Thyroid gland (tissue), 4 donors: Measurements from ENCODE around the gene MMP10. TPM values are rescaled to one million over a fixed set of nuclear protein-coding genes. Genes with fewer than 3 reads are reported as not detected.
"Not testable (repeated sequence)": the region's sequence is repeated elsewhere in the genome, so short reads cannot be mapped to it uniquely, and the experiment has no call there.

ENCODE experiments used
- DNase-seq, 2 donors: peaks; one replicate each; pipeline ENCODE4 v3.0.0-alpha.2; 2019
- H3K27ac ChIP-seq, 3 donors: fragments of 200-600 bp; sonication (generic); 1 replicate in 2 of 3; 2 replicates in 1 of 3; pipeline ENCODE4 v1.5.1; 2016 to 2019; ENCODE audit warnings: mild to moderate bottlenecking in 1 of 3, moderate library complexity in 1 of 3
- H3K27me3 ChIP-seq: fragments of 200-600 bp; sonication (generic); one replicate; pipeline ENCODE4 v1.5.1; 2019
- H3K36me3 ChIP-seq, 2 donors: fragments of 200-600 bp; sonication (generic); one replicate each; pipeline ENCODE4 v1.5.1; 2016 to 2019
- H3K4me1 ChIP-seq, 2 donors: fragments of 200-600 bp; sonication (generic); one replicate each; pipeline ENCODE4 v1.5.1; 2017 to 2019
- H3K4me3 ChIP-seq, 3 donors: fragments of 200-600 bp; sonication (generic); replicated peaks in 1 of 3; 1 replicate in 2 of 3; 2 replicates in 1 of 3; pipeline ENCODE4 v1.5.1; 2016; ENCODE audit warnings: mild to moderate bottlenecking in 1 of 3
- H3K9me3 ChIP-seq: fragments of 200-600 bp; sonication (generic); one replicate; pipeline ENCODE4 v1.5.1; 2017
- POLR2A ChIP-seq, 2 donors: fragments of 450-650 bp; IDR thresholded peaks; one replicate each; pipeline ENCODE4 v1.6.1; 2017; ENCODE audit warnings: antibody characterized with exemption in 2 of 2, mild to moderate bottlenecking in 2 of 2, moderate library complexity in 1 of 2
- WGBS, 2 donors: methylation state at CpG; one replicate each; pipeline ENCODE4 v1.1.5; 2017; 5-methylcytosine and 5-hydroxymethylcytosine counted together
- intact Hi-C: fragments of 100-400 bp; cut with DNase I; formaldehyde crosslinking; loops from one replicate; pipeline ENCODE4 v1.15.1; 2023
- total RNA-seq, 4 donors: library from RNA; depleted of rRNA; stranded (reverse); fragments of >200 nt; gene quantifications; one replicate each; pipeline ENCODE4 v1.2.3, GENCODE V29; 2016
- TF ChIP-seq, protein P1 (sequence below), 6 experiments: fragments of 200-600 bp in 3 of 6; fragments of 450-650 bp in 3 of 6; sonication (generic) in 3 of 6; IDR thresholded peaks; one replicate each; pipeline ENCODE4 v1.5.1; 2016 to 2019; ENCODE audit warnings: antibody characterized with exemption in 6 of 6, mild to moderate bottlenecking in 2 of 6, inconsistent platforms in 1 of 6, moderate library complexity in 1 of 6

MMP10 gene
- total RNA-seq, 4 donors from 2014 or later, result not detected

DNA sequence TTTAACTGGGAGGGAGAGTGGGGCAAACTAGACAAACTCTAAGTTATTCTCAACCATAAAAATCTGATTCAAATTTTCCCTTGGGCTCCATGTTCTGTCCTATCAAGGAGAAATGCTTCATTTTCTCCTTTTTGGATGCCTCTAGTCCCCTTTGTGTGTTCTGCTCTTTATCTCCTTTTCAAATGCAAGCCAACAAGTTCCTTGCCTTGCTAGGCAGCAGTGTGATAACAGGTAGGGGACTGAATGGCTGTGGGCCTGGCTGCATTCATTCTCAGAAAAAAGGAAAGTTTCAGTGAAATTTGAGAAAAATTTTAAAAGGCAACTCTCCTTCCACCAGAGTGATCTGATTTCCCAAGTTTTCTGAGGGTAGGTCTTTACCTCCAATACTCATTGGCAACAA lies 28.8 kb downstream of the MMP10 start:
- H3K36me3 ChIP-seq, result no peaks in the 10 kb centered on the region
- no peak overlapping the region for H3K4me3 ChIP-seq
- no peak overlapping the region for H3K27ac ChIP-seq
- H3K27me3 ChIP-seq, result no peaks in the 10 kb centered on the region
- TF ChIP-seq POLR2A (IDR thresholded peaks at IDR 0.05), result no peak
- TF ChIP-seq, protein P1, sequence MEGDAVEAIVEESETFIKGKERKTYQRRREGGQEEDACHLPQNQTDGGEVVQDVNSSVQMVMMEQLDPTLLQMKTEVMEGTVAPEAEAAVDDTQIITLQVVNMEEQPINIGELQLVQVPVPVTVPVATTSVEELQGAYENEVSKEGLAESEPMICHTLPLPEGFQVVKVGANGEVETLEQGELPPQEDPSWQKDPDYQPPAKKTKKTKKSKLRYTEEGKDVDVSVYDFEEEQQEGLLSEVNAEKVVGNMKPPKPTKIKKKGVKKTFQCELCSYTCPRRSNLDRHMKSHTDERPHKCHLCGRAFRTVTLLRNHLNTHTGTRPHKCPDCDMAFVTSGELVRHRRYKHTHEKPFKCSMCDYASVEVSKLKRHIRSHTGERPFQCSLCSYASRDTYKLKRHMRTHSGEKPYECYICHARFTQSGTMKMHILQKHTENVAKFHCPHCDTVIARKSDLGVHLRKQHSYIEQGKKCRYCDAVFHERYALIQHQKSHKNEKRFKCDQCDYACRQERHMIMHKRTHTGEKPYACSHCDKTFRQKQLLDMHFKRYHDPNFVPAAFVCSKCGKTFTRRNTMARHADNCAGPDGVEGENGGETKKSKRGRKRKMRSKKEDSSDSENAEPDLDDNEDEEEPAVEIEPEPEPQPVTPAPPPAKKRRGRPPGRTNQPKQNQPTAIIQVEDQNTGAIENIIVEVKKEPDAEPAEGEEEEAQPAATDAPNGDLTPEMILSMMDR (IDR thresholded peaks at IDR 0.05), result no peak
- DNase-seq, result no peak
- intact Hi-C loops, result no loop called here
- H3K4me1 ChIP-seq, result no peaks in the 10 kb centered on the region
- no peaks in the 10 kb centered on the region for H3K9me3 ChIP-seq

DNA sequence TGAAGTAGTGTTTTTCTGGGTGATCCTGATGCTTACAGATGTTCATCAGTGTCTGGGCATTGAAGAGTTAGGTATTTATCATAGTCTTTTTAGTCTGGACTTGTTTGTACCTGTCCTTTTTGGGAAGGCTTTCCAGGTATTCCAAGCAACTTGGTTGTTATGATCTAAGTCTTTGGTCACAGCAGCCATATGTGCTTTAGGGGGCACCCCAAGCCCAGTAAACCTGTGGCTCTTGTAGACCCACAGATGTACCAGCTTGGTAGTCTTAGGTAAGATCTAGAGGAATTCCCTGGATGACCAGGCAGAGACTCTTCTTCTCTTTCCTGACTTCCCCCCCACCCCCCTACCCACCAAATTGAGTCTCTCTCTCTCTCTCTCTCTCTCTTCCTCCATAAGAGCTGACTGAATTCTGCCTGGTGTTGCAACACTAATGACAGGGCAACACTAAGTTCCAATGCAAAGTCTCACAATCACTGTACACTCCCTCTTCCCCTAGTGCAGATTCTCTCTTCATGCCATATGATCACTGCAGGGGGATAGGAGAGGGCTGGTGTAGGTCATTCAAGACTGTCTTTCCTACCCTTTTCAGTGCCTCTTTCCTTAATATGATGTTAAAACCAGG lies 31.2 kb downstream of the MMP10 start:
- Histone ChIP-seq H3K4me3 (no peak overlapping the region), H3K9me3 (no peaks in the 10 kb centered on the region), H3K27me3 (no peaks in the 10 kb centered on the region), H3K36me3 (no peaks in the 10 kb centered on the region), H3K27ac (no peak overlapping the region), H3K4me1 (no peaks in the 10 kb centered on the region)
- no peak for DNase-seq
- TF ChIP-seq, protein P1 (IDR thresholded peaks at IDR 0.05), result no peak
- no peak for TF ChIP-seq POLR2A (IDR thresholded peaks at IDR 0.05)
- intact Hi-C loops, result no loop called here

DNA sequence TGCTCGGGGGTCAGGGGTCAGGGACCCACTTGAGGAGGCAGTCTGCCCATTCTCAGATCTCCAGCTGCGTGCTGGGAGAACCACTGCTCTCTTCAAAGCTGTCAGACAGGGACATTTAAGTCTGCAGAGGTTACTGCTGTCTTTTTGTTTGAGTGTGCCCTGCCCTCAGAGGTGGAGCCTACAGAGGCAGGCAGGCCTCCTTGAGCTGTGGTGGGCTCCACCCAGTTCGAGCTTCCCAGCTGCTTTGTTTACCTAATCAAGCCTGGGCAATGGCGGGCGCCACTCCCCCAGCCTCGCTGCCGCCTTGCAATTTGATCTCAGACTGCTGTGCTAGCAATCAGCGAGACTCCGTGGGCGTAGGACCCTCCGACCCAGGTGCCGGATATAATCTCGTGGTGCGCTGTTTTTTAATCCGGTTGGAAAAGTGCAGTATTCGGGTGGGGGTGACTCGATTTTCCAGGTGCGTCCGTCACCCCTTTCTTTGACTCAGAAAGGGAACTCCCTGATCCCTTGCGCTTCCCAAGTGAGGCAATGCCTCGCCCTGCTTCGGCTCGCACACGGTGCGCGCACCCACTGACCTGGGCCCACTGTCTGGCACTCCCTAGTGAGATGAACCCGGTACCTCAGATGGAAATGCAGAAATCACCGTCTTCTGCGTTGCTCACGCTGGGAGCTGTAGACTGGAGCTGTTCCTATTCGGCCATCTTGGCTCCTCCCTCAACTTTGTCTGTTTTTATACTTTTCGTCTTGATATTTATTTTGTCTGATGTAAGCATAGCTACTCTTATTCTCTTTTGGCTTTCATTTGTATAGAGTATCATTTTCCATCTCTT lies 33.5 kb downstream of the MMP10 start:
- H3K4me1 ChIP-seq, intact Hi-C loops, H3K27ac ChIP-seq, H3K4me3 ChIP-seq, H3K27me3 ChIP-seq, DNase-seq, H3K36me3 ChIP-seq, H3K9me3 ChIP-seq: not testable (repeated sequence)
- WGBS, 2 donors, result 90% methylated on average over 27 to 30 of the region's 32 CpGs

DNA sequence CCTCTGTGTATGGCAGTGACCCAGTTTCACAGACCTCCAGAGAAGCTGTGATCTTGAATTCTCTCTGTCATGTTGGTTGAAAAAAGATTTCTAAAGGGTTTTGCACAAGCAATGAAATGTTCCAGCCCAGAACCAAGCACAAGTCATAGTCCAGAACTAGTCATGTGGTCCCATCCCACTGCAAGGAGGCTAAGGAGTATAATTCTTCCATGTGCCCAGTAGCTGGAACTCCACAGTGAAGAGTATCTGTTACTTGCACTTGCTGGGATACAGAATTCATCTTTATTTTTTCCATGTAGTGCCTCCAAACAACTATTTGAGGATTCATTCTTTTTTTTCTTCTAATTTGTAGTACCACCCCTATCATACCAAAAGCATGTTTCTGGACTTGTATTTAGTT lies 45.8 kb downstream of the MMP10 start:
- no peak for TF ChIP-seq POLR2A (IDR thresholded peaks at IDR 0.05)
- TF ChIP-seq, protein P1 (IDR thresholded peaks at IDR 0.05), result no peak
- intact Hi-C loops, result no loop called here

DNA sequence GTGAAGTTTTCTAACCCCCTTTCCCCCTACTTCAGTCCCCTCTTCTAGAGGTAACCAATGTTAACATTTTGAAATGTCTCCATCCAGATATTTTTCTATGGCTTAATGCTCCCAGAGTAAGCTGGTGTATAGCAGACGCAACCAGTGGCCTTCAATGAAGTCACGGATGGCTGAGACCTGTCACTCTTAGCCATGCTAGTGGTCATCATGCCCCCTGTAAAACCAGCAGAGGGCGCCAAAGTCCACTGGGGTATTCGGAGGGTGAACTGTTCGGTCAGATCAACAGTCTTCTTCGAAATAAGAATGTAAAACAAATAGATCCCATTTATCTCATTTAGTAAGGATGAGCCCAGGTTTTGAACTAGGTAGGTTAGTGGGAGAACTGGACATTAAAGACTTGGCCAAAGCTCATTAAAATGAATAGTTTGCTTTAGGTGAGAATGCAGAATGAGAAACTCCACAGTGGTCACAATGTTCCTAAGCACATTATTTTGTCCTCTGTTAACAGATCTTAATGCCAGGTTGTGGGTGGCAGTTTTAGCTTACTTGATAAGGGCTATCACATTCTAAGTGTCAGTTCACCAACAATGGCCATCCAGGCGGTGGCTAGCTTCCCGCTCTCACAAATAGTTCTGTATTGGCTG lies 47.1 kb downstream of the MMP10 start:
- Histone ChIP-seq H3K9me3 (no peaks in the 10 kb centered on the region), H3K27ac (no peak overlapping the region), H3K4me3 (no peak overlapping the region), H3K27me3 (no peaks in the 10 kb centered on the region), H3K4me1 (no peaks in the 10 kb centered on the region), H3K36me3 (no peaks in the 10 kb centered on the region)
- DNase-seq, result no peak
- 42 to 49% methylated on average over 8 of the region's 8 CpGs for WGBS, 2 donors
- TF ChIP-seq, protein P1 (IDR thresholded peaks at IDR 0.05), result no peak
- TF ChIP-seq POLR2A (IDR thresholded peaks at IDR 0.05), result no peak
- intact Hi-C loops, result no loop called here

More for the DNA sequence above, 45.8 kb downstream of the MMP10 start:
- Histone ChIP-seq H3K27ac (no peak overlapping the region), H3K4me3 (no peak overlapping the region), H3K27me3 (no peaks in the 10 kb centered on the region), H3K36me3 (no peaks in the 10 kb centered on the region), H3K4me1 (no peaks in the 10 kb centered on the region), H3K9me3 (no peaks in the 10 kb centered on the region)
- no peak for DNase-seq

DNA sequence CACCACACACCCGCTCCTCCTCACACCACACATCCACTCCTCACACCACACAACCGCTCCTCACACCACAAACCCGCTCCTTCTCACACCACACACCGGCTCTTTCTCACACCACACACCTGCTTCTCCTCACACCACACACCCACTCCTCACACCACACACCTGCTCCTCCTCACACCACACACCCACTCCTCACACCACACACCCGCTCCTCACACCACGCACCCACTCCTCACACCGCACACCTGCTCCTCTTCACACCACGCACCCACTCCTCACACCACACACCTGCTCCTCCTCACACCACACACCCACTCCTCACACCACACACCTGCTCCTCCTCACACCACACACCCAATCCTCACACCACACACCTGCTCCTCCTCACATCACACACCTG lies 49.5 kb downstream of the MMP10 start:
- DNase-seq, intact Hi-C loops, H3K4me1 ChIP-seq, H3K9me3 ChIP-seq, H3K4me3 ChIP-seq, H3K27me3 ChIP-seq, H3K36me3 ChIP-seq, H3K27ac ChIP-seq: not testable (repeated sequence)
- 45 to 52% methylated on average over 4 to 8 of the region's 8 CpGs for WGBS, 2 donors
